GM19035 (cell line): ENCODE measurements around the gene WNT5A.

ENCODE experiments used
- ATAC-seq: cut with Tn5 transposase; IDR thresholded peaks from one replicate; pipeline ENCODE4 v1.9.1; 2021; ENCODE audit not compliant: unreplicated experiment

The WNT5A gene

GRCh38 chr3:55482496-55483195, 4.5 kb downstream of the WNT5A start:
- no peak for ATAC-seq

DNA sequence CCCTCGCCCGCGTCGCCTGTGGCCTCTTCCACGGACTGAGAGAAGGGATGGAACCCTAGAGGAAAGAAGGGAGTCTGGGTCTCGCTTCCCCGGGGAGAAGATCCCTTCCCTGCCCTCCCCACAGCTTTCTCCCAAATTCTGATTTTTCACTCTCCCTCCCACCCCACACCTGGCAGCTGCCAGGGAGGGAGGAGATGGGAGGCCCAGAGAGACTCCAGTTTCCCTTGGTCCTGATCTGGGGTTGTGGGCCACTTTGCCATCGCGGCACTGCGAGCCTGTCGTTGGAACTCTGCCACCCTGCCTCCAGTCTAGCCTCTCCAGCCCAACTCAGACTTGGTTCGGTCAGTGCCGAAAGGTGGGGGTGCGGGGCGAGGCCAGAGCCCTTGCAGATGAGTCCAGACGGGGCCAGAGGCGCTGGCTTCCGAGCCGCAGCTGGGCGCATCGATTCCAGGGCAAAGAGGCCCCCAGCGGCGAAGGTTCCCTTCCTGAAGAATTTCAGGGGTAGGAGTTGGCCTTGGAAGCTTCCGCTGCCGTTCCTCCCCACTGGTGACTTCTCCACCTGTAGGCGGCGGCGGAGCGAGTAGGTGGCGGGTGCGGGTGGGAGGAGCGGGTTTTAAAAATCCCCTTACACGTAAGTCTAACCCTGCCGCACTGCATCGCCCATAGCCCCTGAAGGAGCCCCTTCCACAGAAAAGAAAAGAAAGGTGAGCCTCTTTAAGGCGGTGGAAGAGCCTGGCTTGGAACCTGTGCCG, 5.2 kb downstream of the WNT5A start:
- ATAC-seq, result no peak

DNA sequence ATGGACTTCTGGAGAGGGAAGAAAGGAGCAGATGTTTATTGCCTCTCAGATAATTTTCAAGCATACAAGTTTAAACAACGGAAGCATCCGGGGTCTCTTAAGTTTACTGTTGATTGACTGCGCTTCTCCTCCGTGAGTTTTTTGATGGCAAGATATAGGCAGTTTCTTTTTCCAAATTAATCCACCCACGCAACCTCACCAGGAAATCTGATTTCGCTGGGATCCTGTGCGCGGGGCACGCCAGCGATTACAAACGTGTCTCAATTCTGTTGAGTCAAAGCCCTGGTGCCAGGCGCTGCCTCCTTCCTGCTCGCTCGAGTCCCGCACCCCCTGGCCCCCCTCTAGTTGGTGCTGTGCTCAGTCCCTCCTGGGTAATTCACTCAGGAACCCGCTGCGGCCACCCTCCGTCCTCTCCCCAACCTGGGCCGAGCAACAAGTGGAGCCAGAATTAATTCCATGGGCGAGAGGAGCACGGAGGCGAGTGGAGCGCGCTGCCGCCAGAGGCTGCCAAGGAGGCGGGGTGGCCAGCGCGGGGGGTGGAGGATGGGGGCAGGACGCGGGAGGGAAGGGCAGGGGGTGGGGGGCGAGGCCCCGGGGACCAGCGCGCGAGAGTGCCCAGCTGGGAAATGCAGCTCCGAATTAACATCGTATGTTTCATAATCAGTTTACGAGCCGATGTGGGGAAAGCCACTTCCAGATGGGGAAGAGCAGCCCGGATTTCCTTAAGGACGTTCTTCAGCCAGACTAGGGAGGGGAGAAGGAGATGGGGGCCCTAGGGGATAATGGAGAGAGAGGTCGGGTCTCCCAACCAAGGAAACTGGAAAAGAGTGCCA, 6.0 kb downstream of the WNT5A start:
- ATAC-seq, result no peak

DNA sequence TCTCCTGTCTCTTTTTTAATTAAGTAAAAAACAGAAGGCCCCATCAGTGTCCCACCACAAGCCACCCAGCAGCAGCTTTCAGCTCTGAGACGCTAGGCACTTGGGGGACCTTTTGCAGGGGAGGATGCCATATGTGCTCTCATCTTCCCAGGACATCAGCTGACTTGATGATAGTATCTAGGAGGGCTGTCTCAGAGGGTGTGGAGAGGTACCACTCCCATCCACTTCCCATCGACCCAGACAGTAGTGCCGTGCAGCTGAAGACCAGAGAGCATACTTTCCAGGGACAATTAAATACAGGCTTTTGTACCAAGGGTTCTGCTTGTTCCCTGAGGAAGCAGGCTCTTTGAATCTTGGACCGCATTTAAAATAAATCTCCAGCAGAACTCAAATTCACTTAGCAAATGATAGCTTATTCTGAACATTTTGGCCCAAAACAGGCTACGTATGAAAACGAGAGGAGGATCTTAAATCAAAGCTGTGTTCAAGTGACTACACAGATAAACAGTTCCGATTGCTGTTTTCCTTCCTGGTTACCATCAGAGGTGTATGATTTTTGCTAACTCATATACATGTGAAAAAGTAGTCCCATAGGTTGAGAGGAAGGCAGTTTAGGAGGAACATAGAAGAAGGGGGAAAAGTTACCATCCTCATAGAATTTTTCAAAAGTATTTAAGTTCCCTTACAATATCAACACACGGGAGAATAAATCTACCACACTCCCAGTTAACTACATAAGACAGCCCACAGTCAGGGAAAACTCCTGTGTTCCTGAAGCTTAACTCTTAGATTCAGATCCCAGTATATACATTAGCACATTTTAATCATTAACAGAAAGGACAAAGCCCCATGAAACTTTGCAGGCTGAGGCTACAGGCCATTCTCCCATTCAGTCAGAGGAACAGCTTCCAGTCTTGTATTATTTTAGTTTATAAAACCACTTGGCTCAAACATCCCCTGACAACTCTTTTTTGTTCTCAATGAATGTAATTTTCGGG, 9.5 kb downstream of the WNT5A start:
- no peak for ATAC-seq

DNA sequence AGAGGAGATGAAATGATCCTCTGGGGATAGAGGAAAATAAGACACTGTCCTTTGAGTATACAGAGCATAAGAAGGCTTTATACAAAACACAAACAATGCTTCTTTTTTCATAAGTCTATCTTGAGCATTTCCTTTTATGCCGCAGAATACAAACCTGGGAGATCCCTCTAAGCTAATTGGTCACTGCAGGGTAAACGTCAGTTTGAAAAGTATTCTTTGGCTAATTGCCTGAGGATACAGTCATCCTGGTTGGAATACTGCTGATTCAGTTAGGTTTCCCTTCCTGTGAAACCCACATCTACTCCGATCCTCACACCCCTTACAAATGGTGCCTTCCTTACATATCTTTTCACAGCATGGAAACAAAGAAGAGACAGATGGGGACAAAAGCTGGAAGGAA, 10.6 kb downstream of the WNT5A start:
- no peak for ATAC-seq

- no peak for ATAC-seq
Measured at GRCh38 chr3:55474213-55474632, 12.9 kb downstream of the WNT5A start.

GRCh38 chr3:55473788-55474187, 13.3 kb downstream of the WNT5A start:
- ATAC-seq, result no peak

GRCh38 chr3:55471522-55472280, 15.4 kb downstream of the WNT5A start:
- ATAC-seq, result no peak

DNA sequence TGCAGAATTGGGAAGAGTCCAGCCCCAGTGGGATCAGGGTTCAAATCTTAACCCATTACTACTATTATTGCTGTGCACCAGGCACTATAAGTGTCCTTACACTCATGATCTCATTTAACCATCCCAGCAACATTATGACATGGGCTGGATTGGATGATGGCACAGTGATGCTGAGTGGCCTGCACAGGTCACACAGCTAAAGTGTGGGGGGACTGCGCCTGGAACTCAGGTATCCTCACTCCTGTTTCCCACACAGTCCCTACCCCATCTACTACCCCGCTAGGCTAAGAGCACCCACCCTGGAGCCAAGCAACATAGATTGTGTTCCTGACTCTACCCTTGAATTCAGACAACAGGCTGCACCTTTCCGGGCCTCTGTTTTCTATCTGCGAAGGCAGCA, 16.0 kb downstream of the WNT5A start:
- no peak for ATAC-seq

- ATAC-seq, result no peak
Measured at GRCh38 chr3:55469957-55470526, 17.1 kb downstream of the WNT5A start.

GRCh38 chr3:55468251-55468650, 18.9 kb downstream of the WNT5A start:
- no peak for ATAC-seq

DNA sequence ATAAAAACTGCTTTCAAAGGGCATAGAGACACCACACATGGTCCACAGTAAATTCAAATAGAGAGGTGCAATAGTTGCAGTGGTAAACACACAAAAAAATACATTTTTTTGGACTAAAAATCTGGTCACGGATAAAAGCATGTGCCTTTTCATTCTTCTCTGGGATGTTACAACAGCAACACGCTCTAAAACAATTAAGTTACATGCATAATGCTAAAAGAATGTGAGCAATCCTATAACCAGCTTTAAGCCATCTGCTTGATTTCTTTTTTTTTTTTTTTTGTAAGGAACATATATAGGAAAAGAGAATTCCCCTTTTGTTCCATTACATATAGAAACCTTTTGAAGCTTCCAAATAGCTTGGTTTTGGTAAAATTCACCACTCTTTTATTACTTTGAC, 20.0 kb downstream of the WNT5A start:
- ATAC-seq, result no peak

- no peak for ATAC-seq
Measured at GRCh38 chr3:55466526-55466925, 20.6 kb downstream of the WNT5A start.

GRCh38 chr3:55461896-55462295, 25.2 kb downstream of the WNT5A start:
- ATAC-seq, result no peak

DNA sequence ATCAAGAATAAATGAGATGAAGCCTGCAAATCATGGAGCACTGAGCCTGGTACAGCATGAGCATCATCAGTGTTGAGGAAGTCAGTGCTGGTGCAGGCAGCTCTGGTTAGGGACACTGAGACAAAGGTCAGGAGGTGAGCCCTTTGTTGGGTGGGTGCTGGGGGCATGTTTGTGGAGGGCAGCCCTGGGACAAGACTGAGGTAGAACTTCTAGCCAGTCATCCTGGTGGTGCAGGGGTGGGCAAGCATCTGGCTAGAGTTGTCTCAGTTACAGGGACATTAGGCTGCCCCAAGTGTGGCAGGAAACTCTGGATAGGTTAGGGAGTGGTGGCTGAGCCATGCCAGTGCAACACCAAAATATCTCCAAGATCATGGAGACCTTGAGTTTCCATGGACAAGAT, 27.3 kb downstream of the WNT5A start:
- ATAC-seq, result no peak

DNA sequence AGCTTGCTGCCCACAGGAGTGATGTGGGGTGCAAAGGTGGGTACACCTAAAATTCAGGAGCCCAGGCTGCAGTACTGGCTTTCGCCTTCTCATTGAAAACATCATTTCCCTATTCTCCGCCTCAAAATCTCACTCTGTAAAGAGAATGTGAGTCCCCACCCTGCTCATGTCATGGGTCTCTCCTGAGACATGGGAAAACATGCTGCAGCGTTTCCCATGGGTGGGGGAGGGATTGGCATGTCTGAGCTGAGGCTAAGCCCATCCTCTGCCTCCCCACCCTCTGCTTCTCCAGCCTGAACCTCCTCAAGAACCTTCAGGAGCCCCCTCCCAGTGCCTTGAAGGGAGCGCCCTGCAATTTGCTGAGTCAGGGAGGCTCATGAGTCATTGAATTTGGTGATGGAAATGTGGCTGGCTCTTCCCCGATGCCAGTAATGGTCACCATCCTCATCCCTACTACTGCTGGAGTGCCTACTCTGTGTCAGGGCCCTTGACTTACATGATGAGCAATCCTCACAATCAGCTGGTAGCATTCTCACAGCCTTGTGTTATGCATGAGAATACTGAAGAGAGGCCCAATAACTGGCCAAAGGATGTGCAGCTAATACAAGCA, 28.8 kb downstream of the WNT5A start:
- ATAC-seq, result no peak

GRCh38 chr3:55455915-55456314, 31.2 kb downstream of the WNT5A start:
- no peak for ATAC-seq

DNA sequence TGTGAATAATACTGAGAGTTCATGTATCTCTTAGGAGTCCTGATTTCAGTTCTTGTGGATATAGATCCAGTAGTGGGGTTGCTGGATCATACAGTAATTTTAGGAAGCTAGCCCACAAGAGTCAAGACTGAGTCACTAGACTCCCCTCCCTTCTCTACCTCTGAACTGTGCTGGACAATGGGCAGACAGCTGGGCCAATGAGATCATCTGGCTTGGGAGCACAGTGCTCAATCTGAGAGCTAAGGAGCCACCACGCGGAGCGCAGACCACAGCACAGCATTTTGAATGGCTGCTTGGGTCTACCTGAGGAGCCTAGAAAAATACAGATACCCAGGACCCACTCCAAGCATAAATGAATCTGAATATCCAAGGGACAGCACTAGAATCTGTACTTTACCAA, 32.5 kb downstream of the WNT5A start:
- ATAC-seq, result no peak

DNA sequence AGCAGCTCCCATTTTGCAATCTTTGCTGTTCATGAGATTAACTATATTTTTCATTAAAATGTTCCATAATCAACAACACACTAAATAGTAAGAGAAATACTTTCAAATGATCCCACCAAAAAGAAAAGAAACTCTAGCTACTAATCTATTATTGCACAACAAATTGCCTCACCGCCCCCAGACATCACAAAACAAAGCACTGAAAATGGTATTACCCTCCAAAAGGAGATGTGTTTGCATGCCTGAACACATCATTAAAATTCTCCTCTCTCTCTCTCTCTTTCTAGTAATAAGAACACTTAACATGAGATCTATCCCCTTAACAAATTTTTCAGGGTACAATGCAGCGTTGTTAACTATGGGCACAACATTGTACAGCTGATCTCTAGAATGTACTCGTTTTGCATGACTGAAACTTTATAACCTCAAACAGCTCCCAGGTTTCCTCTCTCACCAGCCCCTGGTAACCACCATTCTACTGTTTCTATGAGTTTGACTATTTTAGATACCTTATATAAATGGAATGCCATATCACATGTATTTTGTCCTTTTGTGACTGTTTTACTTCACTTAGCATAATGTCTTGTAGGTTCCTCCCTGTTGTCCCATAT, 33.1 kb downstream of the WNT5A start:
- ATAC-seq, result no peak
